NCI-H526 treated with DMSO at 0.1 percent for 48 hours (cell line): ENCODE measurements around the gene UCHL3.
A peak's percentile ranks its signal among the peaks of the same experiment; 100 is the strongest.
"Not testable (repeated sequence)": the region's sequence is repeated elsewhere in the genome, so short reads cannot be mapped to it uniquely, and the experiment has no call there.

Experiments used
- DNase-seq: peaks from one replicate; lab custom pipeline; 2025; lab: John Stamatoyannopoulos, UW

UCHL3 gene

DNA sequence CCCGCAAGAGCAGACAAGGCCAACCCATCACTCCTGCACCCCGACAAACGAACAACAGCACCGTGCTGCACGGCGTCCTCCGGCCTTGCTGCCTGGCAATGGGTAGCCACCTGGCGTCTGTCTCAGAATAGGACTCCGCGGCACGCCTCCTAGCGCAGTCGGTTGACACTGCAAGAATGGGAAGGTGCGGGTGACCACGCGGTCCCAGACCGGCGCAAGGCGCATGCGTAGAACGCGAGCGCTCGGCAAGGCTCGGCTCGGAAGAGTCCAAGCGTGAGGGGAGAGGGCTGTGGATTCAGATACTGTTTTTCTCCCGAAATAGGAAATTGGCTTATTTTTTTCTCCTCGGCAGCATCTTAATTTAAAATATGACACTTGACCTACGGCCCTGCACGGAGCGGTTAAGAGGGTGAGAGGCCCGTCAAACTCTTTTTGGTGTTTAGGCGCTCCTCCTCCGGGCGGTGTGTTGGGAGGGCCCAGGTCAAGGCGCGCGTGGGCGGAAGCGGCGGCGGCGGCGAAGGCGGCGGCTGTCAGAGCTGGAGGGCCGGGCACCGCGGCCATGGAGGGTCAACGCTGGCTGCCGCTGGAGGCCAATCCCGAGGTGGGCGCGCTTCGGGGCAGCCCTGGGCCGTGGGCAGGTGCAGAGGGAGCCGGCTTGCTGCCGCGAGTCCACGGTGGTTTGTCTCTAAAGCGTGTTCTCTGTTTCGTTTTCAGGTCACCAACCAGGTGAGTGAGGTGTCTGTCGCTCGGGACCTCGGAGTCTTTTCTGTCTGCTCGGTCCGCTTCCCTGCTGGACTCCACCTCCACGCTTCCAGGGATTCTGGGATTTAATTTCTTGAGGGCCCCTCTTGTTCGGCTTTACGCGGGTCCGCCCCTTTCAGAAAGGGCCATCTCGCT, at the start of gene UCHL3:
Gene UCHL3, plus strand, starts transcription at position 530 of the 897 bp plus-strand sequence. Its CDS starts 30 bp downstream, at position 560.
- DNase-seq = peak; percentile 98

GRCh38 chr13:75505327-75505726, 44.3 kb upstream of the UCHL3 start:
- DNase-seq = no peak

GRCh38 chr13:75506018-75506417, 43.6 kb upstream of the UCHL3 start:
- no peak for DNase-seq

GRCh38 chr13:75507027-75508001, 42.3 kb upstream of the UCHL3 start:
- DNase-seq = no peak

GRCh38 chr13:75508002-75508548, 41.5 kb upstream of the UCHL3 start:
- no peak for DNase-seq

- DNase-seq = no peak
Measured at GRCh38 chr13:75511051-75511625, 38.5 kb upstream of the UCHL3 start.

DNA sequence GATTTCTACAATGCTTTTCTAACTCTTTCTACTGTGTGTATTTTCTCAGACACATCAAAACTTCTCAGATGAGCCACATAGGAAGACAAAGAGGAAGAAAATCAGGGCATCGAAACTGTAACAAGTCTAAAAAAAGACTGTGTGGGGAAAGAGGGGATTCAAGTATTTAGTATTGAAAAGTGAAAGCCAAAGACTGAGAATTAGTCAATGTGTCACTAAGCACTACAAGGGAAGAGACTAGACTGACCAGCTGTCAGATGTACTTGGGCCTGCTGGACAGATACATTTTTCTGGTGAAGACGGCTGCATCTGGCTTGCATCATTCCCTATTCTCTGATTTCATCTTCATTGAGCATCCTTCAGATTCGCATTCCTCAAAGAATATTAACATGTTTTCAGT, 37.3 kb upstream of the UCHL3 start:
- no peak for DNase-seq

- DNase-seq = no peak
Measured at GRCh38 chr13:75513271-75513670, 36.3 kb upstream of the UCHL3 start.

GRCh38 chr13:75514080-75514995, 35.3 kb upstream of the UCHL3 start:
- DNase-seq = no peak

DNA sequence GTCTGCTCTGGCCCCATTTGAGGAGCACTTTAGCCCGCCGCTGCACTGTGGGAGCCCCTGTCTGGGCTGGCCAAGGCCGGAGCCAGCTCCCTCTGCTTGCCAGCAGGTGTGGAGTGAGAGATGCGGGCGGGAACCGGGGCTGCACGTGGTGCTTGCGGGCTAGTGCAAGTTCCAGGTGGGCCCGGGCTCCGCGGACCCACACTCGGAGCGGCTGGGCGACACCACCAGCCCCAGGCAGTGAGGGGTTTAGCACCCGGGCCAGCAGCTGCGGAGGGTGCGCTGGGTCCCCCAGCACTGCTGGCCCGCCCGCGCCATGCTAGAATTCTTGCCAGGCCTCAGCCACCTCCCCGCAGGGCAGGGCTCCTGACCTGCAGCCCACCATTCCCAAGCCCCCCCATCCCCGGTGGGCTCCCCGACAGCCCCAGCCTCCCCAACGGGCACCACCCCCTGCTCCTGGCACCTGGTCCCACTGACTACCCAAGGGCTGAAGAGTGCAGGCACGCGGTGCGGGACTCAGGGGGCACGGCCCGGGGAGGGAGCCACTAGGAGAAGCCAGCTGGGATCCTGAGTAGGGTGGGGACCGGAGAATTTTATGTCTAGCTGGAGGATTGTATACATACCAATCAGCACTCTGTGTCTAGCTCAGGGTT, 31.0 kb upstream of the UCHL3 start:
- no peak for DNase-seq

GRCh38 chr13:75521956-75522355, 27.6 kb upstream of the UCHL3 start:
- DNase-seq = no peak

DNA sequence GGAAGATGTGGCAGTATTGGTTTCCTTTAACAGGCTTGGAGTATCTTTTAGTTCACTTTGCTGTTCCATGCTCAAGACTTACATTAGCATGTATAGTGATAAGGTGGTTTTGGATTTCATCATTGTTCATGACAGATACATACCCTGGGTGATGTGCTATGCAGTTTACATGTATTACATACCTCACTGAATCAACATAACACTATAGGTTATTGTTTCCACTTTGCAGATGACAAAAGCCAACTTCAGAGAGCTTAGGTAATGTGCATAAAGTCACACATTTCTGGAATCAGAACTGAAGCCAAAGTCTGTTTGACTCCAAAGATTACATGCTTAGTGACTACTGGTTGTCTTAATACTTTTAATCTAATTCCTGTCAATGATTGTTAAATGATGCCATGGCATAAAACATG, 19.0 kb upstream of the UCHL3 start:
- DNase-seq = peak; percentile 29

- no peak for DNase-seq
Measured at GRCh38 chr13:75533861-75534260, 15.7 kb upstream of the UCHL3 start.

- peak; percentile 98 for DNase-seq
Measured at GRCh38 chr13:75537401-75538365, 11.9 kb upstream of the UCHL3 start, which contains the start of gene COMMD6. Gene COMMD6, minus strand, starts transcription at chr13:75537841. Its CDS starts 36 bp downstream, at chr13:75537805.

DNA sequence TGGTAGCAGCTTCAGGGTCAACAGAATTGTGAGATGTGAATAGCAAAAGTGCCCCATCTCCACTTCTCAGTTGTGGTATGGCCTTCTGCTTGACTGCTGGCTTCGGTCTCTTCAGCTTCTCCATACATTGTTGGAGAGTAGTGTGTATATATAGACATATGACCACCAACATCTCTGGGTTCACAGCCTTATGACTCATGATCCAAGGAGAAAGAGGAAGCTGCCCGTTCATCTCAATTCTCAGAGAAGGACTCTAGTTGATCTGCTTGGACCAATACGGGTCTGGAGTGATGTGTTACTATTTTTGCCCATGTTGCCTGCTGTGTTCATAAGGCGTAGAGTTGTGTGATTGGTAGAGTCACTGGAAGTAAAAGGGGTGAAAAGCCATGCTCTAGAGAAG, 8.3 kb upstream of the UCHL3 start:
- DNase-seq = no peak

- DNase-seq = no peak
Measured at GRCh38 chr13:75541961-75542360, 7.6 kb upstream of the UCHL3 start.

- DNase-seq = no peak
Measured at GRCh38 chr13:75544681-75545330, 4.8 kb upstream of the UCHL3 start.

DNA sequence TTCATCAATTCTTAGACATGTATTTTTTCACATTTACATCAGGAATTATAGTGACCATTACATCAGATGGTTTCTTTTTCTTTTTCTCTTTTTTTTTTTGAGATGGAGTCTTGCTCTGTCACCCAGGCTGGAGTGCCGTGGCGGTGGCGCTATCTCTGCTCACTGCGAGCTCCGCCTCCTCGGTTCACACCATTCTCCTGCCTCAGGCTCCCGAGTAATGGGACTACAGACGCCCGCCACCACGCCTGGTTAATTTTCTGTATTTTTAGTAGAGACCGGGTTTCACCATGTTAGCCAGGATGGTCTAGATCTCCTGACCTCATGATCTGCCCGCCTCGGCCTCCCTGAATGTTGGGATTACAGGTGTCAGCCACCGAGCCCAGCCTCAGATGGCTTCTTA, 4.2 kb upstream of the UCHL3 start:
- DNase-seq = not testable (repeated sequence)
